ENCODE results near the gene CFAP221.

Gene CFAP221

DNA sequence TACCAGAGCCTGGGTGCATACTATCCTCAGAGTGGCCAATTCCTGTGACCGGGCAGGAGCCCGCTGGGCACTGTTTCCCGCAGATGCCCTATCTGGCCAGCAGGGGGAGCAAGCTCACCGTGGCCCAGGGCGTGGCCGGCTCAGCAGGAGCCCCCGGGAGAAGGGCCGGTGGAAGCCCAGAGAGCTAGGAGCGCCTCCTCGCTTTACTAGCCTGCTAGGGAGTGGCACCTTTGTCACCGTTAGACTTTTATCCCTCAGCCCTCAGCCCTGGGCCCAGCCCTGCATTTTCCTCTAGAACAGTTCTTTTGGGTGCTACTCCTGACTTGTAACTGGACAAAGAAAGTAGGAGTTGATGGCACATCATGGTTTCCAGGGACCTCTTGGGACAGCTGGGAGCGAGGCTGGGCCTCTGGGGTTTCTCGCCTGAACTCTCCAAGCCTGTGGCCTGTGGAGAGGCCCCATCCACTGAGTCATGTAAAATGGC is 158.7 kb downstream of the CFAP221 start:
- DNase-seq: peak; percentile 27

DNA sequence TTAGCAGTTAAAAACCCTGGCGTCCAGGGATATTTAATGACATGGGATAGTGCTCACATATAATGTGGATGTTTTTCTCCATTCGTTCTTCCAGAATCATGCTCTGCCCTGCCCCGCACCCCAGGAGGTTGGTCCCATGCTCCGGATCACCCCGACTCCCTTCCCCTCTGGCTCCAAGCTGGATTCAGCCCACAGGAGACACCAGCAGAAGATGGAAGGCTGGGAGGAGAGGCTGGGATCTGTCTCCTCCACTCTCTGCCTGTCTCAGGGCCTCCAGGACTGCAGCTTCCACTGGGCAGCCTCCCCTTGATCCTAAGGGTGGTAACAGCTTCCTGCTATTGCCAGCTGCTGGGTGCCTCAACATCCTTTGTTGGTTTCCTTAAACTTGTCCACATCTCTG is 159.3 kb downstream of the CFAP221 start:
- no peak for DNase-seq

DNA sequence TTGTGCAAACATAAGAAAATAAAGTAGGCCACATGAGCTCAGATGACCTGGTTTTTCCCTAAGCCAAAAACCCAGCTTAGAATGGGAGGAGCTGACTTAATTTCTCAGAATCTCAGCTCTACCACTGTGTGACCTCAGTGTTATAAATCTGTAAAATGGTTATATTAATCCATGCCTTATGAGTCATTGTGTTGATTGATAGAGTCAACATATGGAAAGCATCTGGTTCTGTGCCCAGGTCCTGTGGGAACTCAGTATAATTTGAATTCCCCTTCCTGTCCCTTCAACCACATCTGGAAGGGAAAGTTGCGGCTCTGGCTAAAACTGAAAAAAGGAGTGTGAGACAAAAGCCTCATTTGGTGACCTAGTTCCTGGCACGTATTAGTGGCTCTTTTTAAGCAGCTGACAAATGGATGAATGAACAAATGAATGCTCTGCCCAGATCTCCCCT is 160.4 kb downstream of the CFAP221 start:
- DNase-seq: no peak

DNA sequence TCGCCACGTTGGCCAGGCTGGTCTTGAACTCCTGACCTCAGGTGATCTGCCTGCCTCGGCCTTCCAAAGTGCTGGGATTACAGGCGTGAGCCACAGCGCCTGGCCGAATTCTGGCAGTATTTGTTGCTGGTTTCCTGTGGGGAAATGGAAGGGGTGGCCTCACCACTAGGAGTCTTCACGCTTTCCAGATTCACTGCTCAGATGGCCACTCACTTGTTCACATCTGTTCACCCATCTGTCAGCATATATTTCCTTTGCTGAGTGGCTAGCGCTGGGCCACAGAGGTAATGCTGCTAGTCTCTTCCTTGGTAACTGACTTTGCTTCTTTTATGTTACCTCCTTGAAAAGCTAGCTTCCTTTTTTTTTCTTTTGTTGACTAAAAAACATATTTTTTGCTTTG is 162.0 kb downstream of the CFAP221 start:
- no peak for DNase-seq

Measured in COR-L47 (cell line).